ENCODE results near the gene LRRC59.

DNA sequence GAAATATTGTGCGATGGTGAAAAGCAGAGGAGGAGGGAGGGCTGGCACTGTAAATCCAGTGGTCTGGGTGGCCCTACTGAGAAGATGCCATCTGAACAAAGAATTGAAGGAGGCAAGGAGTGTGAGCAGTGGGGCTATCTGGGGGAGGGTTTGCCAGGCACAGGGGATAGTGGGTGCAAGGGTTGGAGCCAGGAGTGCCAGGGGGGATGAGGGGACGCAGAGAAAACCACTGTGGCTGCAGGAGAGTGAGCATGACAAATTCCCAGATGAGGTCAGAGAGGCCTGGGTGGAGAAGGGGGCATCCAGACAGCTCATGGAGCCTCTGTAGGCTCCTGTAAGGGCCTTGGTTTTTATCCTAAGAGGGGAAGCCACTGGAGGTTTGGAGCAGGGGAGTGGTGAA is 46.6 kb downstream of the LRRC59 start:
- TF ChIP-seq CTCF (IDR thresholded peaks at IDR 0.05; ENCODE audit: poor library complexity) (no peak), EZH2 (IDR thresholded peaks at IDR 0.05; ENCODE audit: borderline replicate concordance) (no peak)
